GM10248 (cell line): ENCODE results near the gene SKA2.

ENCODE experiments used
- CTCF ChIA-PET: fragments of 300-600 bp; sonication (Branson Sonifier 250); formaldehyde crosslinking; extraction: SDS; loops from one replicate; lab custom pipeline; 2021; ENCODE audit warnings: antibody characterized with exemption; lab: Yijun Ruan, JAX
- POLR2A ChIA-PET: fragments of 350-650 bp; sonication (Branson Sonifier 250); formaldehyde crosslinking; extraction: SDS; loops from one replicate; lab custom pipeline; 2020; ENCODE audit warnings: antibody characterized with exemption; lab: Yijun Ruan, JAX
- DNase-seq: peaks from one replicate; pipeline ENCODE4 v3.0.0; 2012; ENCODE audit errors: extremely low spot score
- TF ChIP-seq, protein P1 (sequence below): IDR thresholded peaks from 2 replicates; pipeline ENCODE4 v1.5.1; 2012; ENCODE audit warnings: mild to moderate bottlenecking, low read depth; ENCODE audit errors: extremely low read depth, missing control alignments, control extremely low read depth

The SKA2 gene

DNA sequence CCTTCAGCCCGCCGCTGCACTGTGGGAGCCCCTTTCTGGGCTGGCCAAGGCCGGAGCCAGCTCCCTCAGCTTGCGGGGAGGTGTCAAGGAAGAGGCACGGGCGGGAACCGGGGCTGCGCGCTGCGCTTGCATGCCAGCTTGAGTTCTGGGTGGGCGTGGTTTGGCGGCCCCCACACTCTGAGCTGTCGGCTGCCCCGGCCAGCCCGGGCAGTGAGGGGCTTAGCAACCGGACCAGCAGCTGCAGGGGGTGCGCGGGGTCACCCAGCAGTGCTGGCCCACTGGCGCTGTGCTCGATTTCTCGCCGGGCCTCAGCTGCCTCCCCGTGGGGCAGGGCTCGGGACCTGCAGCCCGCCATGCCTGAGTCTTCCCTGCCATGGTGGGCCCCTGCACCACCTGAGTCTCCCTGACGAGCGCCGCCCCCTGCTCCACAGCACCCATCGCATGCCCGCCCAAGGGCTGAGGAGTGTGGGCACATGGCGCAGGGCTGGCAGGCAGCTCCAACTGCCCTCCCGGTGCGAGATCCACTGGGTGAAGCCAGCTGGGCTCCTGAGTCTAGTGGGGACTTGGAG lies 17.5 kb upstream of the SKA2 start:
- DNase-seq, result no peak
- TF ChIP-seq, protein P1, sequence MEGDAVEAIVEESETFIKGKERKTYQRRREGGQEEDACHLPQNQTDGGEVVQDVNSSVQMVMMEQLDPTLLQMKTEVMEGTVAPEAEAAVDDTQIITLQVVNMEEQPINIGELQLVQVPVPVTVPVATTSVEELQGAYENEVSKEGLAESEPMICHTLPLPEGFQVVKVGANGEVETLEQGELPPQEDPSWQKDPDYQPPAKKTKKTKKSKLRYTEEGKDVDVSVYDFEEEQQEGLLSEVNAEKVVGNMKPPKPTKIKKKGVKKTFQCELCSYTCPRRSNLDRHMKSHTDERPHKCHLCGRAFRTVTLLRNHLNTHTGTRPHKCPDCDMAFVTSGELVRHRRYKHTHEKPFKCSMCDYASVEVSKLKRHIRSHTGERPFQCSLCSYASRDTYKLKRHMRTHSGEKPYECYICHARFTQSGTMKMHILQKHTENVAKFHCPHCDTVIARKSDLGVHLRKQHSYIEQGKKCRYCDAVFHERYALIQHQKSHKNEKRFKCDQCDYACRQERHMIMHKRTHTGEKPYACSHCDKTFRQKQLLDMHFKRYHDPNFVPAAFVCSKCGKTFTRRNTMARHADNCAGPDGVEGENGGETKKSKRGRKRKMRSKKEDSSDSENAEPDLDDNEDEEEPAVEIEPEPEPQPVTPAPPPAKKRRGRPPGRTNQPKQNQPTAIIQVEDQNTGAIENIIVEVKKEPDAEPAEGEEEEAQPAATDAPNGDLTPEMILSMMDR, result no peak
- ChIA-PET CTCF (interaction anchor here (1.3 to 1.9 kb wide), 3 partner anchors 9 to 157 kb away, joined by 3 to 6 read pairs (median 4); no protein-coding TSS in a partner anchor), POLR2A (interaction anchor here (0.7 kb wide), 1 partner anchor 17 kb away, joined by 3 read pairs; the partner anchor contains the start of gene PRR11)

DNA sequence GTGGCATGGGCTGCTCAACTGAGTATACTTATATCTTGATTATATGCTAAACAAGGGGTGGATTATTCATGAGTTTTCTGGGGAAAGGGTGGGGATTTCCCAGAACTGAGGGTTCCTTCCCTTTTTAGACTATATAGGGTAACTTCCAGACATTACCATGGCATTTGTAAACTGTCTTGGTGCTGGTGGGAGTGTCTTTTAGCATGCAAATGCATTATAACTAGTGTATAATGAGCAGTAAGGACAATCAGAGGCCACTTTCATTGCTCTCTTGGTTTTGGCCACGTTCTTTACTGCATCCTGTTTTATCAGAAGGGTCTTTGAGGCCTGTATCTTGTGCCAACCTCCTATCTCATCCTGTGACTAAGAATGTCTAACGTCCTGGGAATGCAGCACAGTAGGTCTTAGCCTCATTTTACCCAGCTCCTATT lies 12.6 kb upstream of the SKA2 start:
- no peak for DNase-seq
- ChIA-PET CTCF (no interaction called here), POLR2A (no interaction called here)
- TF ChIP-seq, protein P1, result no peak

- CTCF ChIA-PET, result interaction anchor here (0.8 to 1.3 kb wide), 4 partner anchors 9 to 45 kb away, joined by 3 to 8 read pairs (median 4); no protein-coding TSS in a partner anchor
- TF ChIP-seq, protein P1, result peak; percentile 47
Observed at GRCh38 chr17:59165933-59166342, 11.0 kb upstream of the SKA2 start.

DNA sequence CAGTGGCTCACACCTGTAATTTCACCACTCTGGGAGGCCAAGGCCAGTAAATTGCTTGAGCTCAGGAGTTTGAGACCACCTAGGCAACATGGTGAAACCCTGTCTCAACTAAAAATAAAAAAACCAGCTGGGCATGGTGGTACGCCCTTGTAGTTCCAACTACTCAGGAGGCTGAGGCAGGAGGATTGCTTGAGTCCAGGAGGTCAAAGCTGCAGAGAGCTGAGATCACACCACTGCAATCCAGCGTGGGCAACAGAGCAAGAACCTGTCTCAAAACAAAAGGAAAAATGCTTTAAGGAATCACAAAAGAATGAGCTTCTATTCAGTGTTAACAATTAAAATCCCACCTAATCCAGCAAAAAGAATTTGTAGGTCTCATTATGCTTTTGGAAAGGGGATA lies 6.5 kb upstream of the SKA2 start:
- DNase-seq, result no peak
- TF ChIP-seq, protein P1, result no peak
- ChIA-PET CTCF (interaction anchor here (0.7 to 1.6 kb wide), 3 partner anchors 9 to 168 kb away, joined by 3 read pairs; no protein-coding TSS in a partner anchor), POLR2A (no interaction called here)

More at GRCh38 chr17:59165933-59166342, 11.0 kb upstream of the SKA2 start:
- DNase-seq, result peak; percentile 55
- POLR2A ChIA-PET, result interaction anchor here (0.9 kb wide), 1 partner anchor 59 kb away, joined by 6 read pairs; the partner anchor contains the start of gene TRIM37

DNA sequence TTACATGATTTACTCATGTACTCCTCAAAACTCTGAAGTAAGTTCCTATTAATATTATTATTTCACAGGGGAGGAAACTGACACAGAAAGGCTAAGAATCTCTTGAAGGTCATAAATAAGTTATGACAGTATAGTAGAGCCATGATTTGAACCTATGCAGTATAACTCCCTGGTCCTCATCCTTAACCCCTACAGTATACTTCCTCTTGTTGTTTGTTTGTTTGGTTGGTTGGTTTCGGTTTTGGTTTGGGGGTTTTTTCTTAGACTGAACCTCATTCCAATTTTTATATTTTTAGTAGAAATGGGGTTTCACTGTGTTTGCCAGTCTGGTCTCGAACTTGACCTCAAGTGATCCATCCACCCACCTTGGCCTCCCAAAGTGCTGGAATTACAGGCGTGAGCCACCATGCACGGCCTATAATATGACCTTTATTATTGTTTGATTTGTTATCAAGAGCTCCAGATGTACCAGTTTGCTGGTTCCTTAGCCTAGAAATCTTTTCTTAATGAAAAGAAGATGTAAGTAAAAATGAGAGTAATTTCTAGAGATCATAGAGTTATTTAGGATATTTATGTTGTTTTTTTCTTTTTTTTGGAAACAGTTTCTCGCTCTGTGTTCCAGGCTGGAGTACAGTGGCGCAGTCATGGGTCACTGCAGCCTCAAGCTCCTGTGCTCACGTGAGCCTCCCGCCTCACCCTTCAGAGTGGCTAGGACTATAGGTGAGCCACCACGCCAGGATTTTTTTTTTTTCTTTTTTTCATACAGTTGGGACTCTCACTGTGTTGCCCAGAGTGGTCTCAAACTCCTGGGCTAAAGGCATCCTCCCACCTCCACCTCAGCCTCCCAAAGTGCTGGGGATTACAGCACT lies 5.4 kb upstream of the SKA2 start:
- peak; percentile 22 for DNase-seq
- ChIA-PET POLR2A (interaction anchor here (0.5 to 0.6 kb wide), 2 partner anchors 9 to 36 kb away, joined by 3 to 5 read pairs; no protein-coding TSS in a partner anchor), CTCF (interaction anchor here (1.0 kb wide), 1 partner anchor 20 kb away, joined by 4 read pairs; no protein-coding TSS in a partner anchor)
- TF ChIP-seq, protein P1, result no peak

- ChIA-PET CTCF (interaction anchor here (0.9 to 2.0 kb wide), 6 partner anchors 9 to 65 kb away, joined by 3 to 8 read pairs (median 4); partner anchors contain the start of gene GDPD1), POLR2A (interaction anchor here (0.6 to 1.5 kb wide), 7 partner anchors 17 to 803 kb away, joined by 3 to 8 read pairs (median 4); partner anchors contain the start of genes SMG8 and SUPT4H1)
- peak; percentile 89 for DNase-seq
- TF ChIP-seq, protein P1, result no peak
Observed at GRCh38 chr17:59155439-59156177, 622 bp upstream of the SKA2 start, which contains the start of gene PRR11. Gene PRR11 (plus strand): TSS chr17:59155746. CDS start chr17:59169753, 14,007 bp downstream.
